GM19395 (cell line): ENCODE results near the gene ABCC1.

Experiments
- ATAC-seq: cut with Tn5 transposase; IDR thresholded peaks from one replicate; pipeline ENCODE4 v1.9.1; 2021; ENCODE audit warnings: mild to moderate bottlenecking, moderate library complexity; ENCODE audit not compliant: unreplicated experiment

The ABCC1 gene

DNA sequence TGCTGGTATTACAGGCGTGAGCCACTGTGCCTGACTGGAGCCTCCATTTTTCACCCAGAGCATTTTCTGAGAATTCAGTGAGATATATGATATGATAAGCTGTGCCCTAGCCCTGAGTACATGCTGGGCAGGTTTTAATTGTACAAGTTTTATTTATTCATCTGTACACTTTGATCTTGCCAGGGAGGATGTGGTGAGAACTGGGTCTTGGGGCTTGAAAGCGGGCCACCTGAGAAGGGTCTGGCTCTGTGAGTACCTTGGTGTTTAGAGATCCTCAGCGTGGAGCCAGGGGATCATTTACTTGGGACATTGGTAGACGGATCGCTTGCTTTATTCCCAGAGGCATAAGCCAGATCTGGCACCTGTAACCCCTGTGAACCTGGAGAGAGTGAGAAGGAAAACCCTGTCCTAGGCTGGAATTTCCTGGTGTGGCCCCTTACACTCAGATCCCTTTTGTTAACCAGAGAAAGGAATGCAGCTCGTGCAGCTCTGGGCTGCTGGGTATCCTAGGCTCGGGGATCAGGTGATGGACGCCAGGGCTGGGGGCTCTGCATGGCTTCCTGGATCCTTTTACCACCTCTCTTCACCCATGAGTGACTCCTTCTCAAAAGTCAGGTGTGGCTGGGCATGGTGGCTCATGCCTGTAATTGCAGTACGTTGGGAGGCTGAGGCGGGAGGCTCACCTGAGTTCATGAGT, 91.9 kb downstream of the ABCC1 start:
- ATAC-seq: no peak

DNA sequence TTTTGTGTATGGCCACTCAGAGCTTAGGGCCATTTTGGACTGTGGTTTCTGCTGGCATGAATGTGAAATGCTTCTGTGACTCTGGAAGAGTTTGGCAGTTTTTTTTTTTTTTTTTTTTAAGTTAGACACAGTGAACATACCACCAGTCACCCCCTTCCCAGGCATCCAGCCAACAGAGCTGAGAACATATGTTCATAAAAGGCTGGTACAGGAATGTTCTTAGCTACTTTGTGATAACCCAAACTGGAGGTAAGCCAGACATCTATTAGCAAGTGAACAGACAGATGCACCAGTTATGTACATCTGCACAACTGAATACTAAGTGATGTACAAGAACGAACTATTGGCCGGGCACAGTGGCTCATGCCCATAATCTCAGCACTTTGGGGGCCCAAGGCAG, 92.7 kb downstream of the ABCC1 start:
- no peak for ATAC-seq

DNA sequence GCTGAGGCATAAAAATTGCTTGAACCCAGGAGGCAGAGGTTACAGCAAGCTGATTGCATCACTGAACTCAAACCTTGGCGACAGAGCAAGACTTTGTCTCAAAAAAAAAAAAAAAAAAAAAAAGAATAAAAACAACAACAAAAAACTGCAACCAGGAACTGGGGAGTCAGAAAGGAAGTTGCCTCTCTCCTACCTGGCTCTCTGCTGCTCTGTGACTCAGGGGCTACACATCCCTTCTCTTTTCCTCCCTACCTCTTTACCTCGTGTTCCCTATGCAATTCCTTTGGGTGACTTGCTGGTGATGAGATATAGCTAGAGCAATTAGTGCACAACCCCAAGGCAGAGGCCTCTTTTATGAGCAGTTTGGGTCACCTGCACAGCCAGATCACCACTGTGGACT, 95.9 kb downstream of the ABCC1 start:
- no peak for ATAC-seq

DNA sequence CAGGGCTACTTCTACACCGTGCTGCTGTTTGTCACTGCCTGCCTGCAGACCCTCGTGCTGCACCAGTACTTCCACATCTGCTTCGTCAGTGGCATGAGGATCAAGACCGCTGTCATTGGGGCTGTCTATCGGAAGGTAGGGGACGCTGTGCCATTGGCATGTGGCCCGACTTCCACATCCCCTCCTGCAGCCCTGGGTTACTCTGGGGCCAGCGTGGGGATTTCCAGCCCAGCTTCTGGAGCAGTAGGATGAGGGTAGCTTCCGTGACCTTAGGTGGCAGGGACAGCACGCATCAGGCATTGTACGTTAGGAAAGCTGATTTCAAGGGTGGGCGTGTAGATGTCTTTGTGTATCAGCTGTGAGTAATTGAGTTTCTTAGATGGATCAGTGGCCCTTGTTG, 96.5 kb downstream of the ABCC1 start:
- no peak for ATAC-seq

DNA sequence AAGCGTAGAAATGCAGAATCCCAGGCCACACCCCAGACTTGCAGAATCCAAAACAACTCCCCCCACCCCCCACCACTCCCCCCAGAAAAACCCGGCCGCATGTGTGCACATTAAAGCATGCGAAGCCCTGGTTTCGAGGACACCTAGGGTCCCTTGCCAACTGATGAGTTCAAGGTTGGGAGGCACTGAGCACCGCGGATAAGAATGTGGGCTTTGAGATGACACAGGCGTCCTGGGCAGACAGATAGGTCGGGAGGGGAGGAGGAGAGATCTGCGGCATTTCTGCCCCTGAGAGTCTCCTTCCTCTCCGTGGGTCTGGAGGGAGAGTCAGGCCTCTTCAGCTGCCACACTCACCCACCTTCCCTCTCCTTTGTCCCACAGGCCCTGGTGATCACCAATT, 98.3 kb downstream of the ABCC1 start:
- ATAC-seq: no peak

DNA sequence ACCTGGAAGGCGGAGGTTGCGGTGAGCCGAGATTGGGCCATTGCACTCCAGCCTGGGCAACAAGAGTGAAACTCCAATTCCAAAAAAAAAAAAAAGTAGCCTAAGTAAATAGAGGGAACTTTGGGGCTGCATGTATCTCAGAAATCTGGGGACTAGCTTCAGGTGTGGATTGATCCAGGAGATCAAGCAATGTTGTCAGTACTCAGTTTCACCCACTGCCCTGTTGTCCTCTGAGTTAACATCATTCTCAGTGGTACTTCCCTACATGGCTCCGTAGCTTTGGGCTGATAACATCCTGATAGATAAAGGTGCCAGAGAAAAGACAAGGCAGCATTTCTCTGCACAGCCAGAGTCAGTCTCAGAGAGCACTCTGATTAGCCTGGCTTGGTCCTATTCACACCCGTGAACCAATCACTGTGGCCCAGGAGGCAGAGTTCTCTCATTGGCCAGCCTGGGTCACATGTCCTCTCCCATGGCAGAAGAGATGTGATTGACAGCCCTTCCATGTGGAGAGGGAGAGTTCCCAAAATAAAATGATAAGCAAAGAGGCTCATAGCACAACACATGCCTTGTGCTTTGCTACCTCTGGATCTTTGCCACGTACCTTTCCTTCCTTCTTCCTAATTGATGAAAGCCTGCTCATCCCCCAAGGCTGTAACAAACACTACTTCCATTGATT, 99.6 kb downstream of the ABCC1 start:
- no peak for ATAC-seq

DNA sequence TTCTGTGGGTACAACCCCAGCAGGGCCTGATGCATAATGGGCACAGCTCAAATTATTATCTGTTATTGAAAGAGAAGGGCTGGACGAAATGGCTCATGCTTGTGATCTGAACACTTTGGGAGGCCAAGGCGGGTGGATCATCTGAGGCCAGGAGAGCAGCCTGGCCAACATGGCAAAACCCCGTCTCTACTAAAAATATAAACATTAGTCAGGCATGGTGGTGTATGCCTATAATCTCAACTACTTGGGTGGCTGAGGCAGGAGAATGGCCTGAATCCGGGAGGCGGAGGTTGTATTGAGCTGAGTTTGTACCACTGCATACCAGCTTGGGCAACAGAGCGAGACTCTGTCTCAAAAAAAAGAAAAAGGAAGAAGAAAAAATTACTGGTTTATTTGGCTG, 100.7 kb downstream of the ABCC1 start:
- ATAC-seq: no peak

DNA sequence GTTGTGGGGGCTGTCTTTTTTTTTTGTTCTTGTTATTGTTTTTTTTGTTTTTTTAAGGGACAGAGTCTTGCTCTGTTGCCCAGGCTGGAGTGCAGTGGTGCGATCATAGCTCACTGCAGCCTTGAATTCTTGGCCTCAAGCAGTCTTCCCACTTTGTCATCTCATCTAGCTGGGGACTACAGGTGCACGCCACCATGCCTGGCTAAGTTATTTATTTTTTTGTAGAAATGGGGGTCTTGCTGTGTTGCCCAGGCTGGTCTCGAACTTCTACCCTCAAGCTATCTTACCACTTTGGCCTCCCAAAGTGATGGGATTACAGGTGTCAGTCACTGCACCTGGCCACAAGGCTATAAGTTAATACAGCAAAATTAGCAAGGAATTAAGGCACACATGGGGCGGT, 101.7 kb downstream of the ABCC1 start:
- no peak for ATAC-seq

DNA sequence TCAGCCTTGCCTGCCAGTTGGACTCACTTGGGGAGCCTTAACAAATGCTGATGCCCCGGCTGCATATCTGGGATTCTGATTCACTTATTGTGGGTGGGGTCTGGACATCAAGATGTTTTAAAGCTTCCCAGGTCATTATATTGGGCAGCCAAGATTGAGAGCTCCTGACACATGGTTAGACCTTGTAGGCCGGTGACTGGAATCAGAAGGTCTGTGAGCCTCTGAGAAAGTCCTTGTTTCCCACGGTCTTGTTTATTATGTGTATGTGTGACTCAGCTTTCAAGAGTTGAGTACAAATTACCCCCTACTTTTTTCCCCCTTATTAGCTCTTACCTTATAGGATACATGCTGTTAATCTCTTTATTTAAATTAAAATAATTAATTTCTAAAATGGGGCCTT, 103.5 kb downstream of the ABCC1 start:
- ATAC-seq: no peak

DNA sequence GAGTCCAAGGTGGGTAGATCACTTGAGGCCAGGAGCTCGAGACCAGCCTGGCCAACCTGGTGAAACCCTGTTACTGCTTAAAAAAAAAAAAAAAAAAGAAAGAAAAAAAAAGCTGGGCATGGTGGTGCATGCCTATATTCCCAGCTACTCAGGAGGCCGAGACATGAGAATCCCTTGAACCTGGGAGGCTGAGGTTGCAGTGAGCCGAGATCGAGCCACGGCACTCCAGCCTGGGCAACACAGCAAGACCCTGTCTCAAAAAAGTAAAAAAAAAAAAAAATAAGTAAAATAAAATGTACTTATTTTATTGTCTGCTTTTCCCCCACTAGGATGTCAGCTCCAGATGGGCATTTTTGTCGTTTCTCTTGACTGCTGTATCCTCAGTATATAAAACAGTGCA, 107.7 kb downstream of the ABCC1 start:
- no peak for ATAC-seq

DNA sequence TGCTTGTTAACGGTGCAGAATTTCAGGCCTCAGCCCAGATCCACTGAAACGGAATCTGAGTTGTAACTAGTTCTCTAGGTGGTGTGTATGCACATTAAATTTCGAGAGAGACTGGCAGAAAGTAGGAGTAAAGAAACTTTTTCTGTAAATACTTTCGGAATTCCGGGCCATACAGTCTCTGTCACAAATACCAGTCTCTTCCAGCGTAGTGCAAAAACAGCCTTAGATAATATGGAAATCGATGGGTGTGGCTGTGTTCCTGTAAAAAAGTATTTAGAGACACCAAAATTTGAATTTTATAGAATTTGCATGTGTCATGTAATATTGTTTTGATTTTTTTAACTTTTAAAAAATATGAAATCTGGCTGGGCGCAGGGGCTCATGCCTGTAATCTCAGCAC, 109.7 kb downstream of the ABCC1 start:
- ATAC-seq: no peak

DNA sequence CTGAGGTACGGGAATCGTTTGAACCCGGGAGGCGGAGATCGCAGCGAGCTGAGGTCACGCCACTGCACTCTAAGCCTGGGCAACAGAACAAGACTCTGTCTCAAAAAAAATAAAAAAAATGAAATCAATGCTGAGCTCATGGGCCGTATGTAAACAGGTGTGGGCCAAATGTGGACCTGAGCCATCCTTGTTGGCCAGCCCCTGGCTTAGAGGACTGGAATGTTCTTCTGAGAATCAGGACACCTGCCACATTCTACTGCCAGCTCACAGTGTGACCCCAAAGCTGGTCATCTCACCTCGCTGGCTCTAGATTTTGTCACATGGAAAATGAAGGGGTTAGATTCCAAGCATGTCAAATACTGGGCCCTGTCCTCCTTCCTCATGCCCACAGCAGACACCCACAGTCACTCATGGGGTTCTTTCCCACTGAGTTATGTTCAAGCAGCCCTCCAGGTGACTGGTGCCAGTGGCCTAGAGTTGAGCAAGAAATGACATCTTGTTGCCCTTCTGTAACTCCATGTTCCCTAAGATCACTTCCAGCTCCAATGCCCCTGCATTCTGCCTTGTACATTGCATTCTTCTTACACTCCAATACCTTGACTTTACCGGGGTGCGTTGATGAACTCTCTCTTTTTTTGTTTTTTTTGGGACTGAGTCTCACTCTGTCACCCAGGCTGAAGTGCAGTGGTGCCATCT, 110.6 kb downstream of the ABCC1 start:
- no peak for ATAC-seq

DNA sequence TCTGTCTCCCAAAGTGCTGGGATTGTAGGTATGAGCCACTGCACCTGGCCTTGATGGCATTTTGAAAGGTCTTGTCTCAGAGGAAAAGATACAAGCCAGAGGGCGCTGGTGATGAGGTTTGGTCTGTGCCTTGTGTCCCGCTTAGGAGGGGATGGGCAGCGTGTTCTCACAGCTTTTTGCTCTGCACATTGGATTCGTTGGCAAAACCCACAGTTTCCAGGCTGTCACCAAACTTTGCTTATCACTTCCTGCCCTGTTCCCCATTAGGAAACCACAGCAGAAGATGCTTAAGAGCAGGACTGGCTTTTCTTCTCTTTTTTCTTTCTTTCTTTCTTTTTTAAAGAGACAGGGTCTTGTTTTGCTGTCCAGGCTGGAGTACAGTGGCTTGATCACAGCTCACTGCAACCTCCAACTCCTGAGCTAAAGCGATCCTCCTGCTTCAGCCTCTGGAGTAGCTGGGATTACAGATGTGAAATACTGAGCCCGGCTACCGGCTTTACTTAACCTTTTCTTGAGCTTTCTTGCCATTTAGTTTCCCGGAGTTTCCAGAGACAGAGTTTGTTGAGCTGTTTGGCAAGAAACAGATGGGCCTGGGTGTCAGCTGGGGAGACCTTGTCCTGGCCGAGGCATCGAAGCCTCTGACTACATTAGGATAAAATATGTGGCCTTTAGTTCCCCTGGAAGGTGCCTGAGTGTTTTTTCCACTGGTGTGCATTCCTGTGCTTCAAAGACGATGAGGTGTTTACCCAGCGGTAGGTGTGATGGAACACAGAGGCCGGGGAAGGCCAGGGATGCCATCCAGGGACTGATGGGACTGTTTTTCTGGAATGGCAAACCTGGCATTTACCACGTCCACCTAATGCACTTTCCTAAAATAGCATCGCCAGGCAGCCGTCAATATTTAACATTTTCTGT, 112.9 kb downstream of the ABCC1 start:
- ATAC-seq: no peak

DNA sequence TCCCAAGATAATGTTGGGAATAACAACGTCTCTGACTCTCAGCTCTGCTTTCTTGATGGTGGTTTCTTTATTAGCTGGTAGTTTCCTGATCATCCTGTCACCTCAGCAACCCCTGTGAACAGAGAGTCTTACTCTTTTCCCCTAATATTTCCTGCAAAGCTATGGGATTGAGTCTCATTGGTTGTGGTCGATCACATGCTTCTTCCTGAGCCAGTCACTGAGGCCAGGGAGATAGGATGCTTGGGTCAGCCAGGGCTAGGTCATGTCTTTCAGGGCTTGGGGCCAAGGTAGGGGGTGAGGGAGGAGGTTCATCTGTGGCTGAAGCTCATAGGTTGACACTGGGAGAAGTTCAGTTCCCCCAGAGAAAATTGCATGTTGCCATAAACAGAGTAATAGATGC, 114.3 kb downstream of the ABCC1 start:
- no peak for ATAC-seq

DNA sequence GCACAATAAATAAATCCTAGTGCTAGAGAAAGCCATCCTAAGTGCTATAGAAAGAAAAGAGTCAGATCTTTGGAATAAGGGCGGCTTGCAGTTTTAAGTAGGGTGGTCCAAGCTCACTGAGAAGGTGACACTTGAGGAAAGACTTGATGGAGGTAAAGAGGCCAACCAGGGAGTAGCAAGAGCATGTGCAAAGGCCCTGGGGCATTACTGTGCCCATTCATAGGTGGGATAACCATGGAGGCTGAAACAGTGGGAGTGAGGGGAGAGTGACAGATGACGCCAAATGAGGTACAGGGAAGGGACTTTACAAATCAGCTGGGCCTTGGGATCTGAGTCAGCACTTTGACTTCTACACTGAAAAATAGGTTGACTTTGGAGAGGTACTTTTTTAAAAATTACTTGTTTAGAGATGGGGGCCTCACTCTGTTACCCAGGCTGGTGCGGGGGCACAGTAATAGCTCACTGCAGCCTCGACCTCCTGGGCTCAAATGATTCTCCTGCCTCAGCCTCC, 115.5 kb downstream of the ABCC1 start:
- no peak for ATAC-seq

DNA sequence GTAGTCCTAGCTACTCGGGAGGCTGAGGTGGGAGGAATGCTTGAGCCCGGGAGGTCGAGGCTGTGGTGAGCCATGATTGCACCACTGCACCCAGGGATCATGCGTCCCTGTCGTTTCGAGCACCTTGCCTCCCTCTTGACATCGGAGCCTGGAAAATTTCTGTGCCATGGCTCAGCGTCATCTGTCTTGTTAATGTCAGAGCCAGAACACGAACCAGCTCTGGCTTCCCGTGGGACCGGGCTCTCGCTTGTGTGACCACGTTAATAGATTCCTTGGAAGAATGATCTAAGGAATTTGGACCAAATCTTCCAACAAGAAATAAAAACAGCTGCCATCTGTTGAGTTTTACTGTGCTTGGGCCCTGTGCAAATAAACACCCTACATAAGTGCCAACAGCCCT, 117.7 kb downstream of the ABCC1 start:
- ATAC-seq: no peak

DNA sequence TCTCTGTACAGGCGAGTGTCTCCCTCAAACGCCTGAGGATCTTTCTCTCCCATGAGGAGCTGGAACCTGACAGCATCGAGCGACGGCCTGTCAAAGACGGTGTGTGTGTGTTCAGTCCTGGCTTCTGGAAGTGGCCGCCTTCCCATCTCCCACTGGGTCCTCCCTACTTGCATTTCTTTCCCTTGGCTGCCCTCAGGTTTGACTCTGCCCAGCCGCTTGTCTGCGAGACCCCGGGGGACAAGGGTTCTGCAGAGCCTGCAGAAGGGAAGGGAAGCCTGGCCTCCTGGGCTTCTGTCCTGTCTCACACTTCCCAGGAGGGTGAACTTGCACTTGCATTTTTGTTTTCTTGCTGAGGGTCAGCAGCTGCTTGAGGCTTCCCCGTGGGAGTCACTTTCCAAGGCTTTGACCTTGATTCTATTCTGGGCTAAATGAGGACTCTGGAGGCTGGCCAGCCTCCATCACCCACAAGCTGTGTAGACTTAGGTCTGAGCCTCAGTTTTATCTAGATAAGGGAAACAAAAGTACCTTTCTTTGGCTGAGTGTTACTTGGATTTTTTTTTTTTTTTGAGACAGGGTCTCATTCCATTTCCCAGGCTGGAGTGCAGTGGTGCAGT, 122.3 kb downstream of the ABCC1 start:
- ATAC-seq: no peak

DNA sequence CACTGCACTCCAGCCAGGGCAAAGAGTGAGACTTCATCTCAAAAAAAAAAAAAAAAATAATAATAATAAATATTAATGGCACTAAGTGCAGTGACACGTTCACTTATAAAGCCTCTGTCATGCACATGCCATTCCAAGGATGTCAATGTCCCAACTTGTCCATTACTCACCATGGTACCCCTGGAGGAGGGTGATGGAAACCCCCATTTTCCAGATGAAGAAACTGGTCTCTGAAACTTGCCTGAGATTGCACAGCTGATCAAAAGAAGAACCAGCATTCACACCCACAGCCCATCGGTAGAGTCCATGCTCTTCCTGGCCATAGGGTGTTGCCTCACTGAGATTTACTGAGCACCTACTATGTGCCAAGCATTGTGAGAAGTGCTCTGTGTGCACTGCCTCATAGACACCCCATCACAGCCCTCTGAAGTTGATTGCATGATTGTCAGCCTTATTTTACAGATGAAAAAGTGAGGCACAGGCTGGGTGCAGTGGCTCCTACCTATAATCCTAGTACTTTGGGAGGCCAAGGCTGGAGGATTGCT, 123.7 kb downstream of the ABCC1 start:
- no peak for ATAC-seq

DNA sequence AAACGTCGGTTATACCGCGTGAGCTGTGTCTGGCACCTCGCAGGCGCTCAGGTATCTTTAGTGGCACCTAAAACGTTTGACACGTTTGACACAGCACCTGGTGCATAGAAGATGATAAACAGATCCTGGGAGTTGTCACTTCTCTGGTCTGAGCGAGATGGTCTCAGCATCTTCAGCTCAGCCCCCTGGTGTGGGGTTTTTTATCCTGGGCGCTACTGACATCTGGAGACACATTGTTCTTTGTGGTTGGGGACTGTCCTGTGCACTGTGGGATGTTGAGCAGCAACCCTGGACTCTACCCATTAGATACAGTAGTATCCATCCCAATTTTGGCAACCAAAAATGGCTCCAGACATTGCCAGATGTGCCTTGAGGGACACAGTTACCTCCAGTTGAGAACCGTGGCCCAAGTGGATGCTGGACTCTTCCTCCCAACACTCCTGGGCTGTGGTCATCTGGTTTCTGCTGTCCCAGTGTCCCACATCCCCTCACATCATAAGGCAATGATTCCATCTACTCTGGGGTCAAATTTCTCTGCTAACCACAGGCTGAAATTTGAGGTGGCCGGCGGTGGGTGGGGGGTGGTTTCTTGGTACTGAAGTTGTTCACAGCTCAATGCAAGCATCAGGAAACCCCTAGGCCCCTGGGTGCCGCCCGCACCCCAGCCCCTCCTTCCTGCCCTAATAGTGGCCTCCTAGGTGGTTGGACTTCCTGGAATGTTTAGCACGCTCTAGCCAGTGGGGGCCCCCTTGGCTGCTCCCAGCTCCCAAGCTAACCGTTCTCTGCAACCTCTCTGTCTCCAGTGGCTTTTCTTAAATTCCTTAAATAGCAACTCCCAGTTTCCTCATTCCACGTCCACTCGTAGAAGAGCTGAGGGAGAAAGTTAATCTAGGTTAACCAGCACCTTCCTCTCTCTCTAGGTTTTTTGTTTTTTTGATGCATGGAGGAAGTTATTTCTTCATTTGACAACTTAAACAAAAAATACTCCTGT, 124.8 kb downstream of the ABCC1 start:
- no peak for ATAC-seq
